Measurements from ENCODE around the gene DNASE1L3.

Gene DNASE1L3

DNA sequence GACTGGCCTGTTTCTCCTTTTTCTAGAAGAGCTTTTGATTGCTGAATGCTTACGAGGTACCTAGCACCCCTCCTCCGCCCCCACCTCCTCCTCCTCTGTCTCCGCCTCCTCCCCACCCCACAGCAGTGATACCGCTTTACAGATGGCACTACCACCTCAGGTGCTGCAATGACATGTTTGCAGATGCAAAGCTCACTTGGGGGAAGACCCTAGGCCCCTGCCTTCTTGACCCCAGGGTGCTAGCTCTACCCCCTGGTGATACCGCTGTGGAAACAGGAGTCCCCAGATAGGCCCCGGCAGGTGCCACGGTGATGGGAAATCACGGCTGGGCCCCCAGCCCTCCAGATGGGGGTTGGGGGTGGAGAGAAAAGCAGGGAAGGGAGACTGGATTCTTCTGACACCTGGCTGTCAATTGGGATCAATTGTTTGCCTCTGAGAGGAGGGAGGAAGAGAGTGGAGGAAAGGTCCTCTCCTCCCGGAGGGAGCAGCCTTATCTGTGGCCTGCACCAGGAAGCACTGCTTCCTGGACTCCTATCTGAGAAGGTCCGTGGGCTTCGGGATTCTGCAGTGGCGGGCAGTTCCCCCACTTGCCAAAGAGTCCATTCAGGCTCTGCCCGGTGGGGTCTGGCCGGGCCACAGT lies 37.6 kb downstream of the DNASE1L3 start:
- ChIA-PET POLR2A (no interaction called here), CTCF (interaction anchor here (0.7 to 0.9 kb wide), 2 partner anchors 168 to 173 kb away, joined by 3 read pairs; no protein-coding TSS in a partner anchor)
- TF ChIP-seq FOXK2 (IDR thresholded peaks at IDR 0.05) (no peak), FOXA1 (IDR thresholded peaks at IDR 0.05) (no peak), HDGF (IDR thresholded peaks at IDR 0.05; ENCODE audit: borderline replicate concordance) (no peak), CTBP1 (IDR thresholded peaks at IDR 0.05; ENCODE audit: borderline replicate concordance) (no peak), SP1 (IDR thresholded peaks at IDR 0.05) (no peak), FOXM1 (IDR thresholded peaks at IDR 0.05; ENCODE audit: borderline replicate concordance) (no peak), BHLHE40 (IDR thresholded peaks at IDR 0.05; ENCODE audit: borderline replicate concordance) (no peak), LEF1 (IDR thresholded peaks at IDR 0.05; ENCODE audit: borderline replicate concordance) (no peak), ELF4 (IDR thresholded peaks at IDR 0.05) (no peak), NFRKB (IDR thresholded peaks at IDR 0.05) (no peak), TARDBP (IDR thresholded peaks at IDR 0.05) (no peak), ARNT (IDR thresholded peaks at IDR 0.05) (no peak), SUZ12 (IDR thresholded peaks at IDR 0.05) (no peak), L3MBTL2 (conservative IDR thresholded peaks at IDR 0.05) (no peak), ZNF384 (IDR thresholded peaks at IDR 0.05) (no peak)
- TF ChIP-seq, protein P1, sequence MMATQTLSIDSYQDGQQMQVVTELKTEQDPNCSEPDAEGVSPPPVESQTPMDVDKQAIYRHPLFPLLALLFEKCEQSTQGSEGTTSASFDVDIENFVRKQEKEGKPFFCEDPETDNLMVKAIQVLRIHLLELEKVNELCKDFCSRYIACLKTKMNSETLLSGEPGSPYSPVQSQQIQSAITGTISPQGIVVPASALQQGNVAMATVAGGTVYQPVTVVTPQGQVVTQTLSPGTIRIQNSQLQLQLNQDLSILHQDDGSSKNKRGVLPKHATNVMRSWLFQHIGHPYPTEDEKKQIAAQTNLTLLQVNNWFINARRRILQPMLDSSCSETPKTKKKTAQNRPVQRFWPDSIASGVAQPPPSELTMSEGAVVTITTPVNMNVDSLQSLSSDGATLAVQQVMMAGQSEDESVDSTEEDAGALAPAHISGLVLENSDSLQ (IDR thresholded peaks at IDR 0.05) = no peak
- DNase-seq (ENCODE audit: extremely low spot score) = no peak

- TF ChIP-seq HDGF (IDR thresholded peaks at IDR 0.05; ENCODE audit: borderline replicate concordance) (no peak), SUZ12 (IDR thresholded peaks at IDR 0.05) (no peak), ZNF384 (IDR thresholded peaks at IDR 0.05) (no peak), CTBP1 (IDR thresholded peaks at IDR 0.05; ENCODE audit: borderline replicate concordance) (no peak), FOXK2 (IDR thresholded peaks at IDR 0.05) (no peak), ELF4 (IDR thresholded peaks at IDR 0.05) (no peak), FOXM1 (IDR thresholded peaks at IDR 0.05; ENCODE audit: borderline replicate concordance) (no peak), L3MBTL2 (conservative IDR thresholded peaks at IDR 0.05) (no peak), NFRKB (IDR thresholded peaks at IDR 0.05) (no peak), LEF1 (IDR thresholded peaks at IDR 0.05; ENCODE audit: borderline replicate concordance) (no peak), TARDBP (IDR thresholded peaks at IDR 0.05) (no peak), SP1 (IDR thresholded peaks at IDR 0.05) (no peak), FOXA1 (IDR thresholded peaks at IDR 0.05) (no peak)
- TF ChIP-seq, protein P1 (IDR thresholded peaks at IDR 0.05) = no peak
- ChIA-PET POLR2A (no interaction called here), CTCF (no interaction called here)
- no peak for DNase-seq (ENCODE audit: extremely low spot score)
Observed at GRCh38 chr3:58171126-58171525, 39.6 kb downstream of the DNASE1L3 start.

DNA sequence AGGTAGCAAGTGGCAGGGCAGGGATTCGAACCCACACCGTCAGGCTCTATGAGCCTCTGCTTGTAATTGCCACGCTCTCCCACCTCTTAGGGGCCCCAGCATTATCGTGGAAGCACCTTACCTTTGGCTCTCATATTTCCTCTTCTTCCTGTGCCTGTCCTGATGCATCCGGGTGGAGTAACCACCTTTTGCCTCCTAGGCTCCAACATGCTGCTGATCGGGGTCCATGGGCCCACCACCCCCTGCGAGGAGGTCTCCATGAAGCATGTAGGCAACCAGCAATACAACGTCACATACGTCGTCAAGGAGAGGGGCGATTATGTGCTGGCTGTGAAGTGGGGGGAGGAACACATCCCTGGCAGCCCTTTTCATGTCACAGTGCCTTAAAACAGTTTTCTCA lies 40.4 kb downstream of the DNASE1L3 start:
- ChIA-PET CTCF (no interaction called here), POLR2A (no interaction called here)
- TF ChIP-seq L3MBTL2 (conservative IDR thresholded peaks at IDR 0.05) (no peak), FOXK2 (IDR thresholded peaks at IDR 0.05) (no peak), FOXM1 (IDR thresholded peaks at IDR 0.05; ENCODE audit: borderline replicate concordance) (no peak), FOXA1 (IDR thresholded peaks at IDR 0.05) (no peak), SP1 (IDR thresholded peaks at IDR 0.05) (no peak), ARNT (IDR thresholded peaks at IDR 0.05) (no peak), BHLHE40 (IDR thresholded peaks at IDR 0.05; ENCODE audit: borderline replicate concordance) (no peak), HDGF (IDR thresholded peaks at IDR 0.05; ENCODE audit: borderline replicate concordance) (no peak), TARDBP (IDR thresholded peaks at IDR 0.05) (no peak), SUZ12 (IDR thresholded peaks at IDR 0.05) (no peak), ZNF384 (IDR thresholded peaks at IDR 0.05) (no peak), LEF1 (IDR thresholded peaks at IDR 0.05; ENCODE audit: borderline replicate concordance) (no peak), NFRKB (IDR thresholded peaks at IDR 0.05) (no peak)
- TF ChIP-seq, protein P1 (IDR thresholded peaks at IDR 0.05) = no peak
- DNase-seq (ENCODE audit: extremely low spot score) = no peak

DNA sequence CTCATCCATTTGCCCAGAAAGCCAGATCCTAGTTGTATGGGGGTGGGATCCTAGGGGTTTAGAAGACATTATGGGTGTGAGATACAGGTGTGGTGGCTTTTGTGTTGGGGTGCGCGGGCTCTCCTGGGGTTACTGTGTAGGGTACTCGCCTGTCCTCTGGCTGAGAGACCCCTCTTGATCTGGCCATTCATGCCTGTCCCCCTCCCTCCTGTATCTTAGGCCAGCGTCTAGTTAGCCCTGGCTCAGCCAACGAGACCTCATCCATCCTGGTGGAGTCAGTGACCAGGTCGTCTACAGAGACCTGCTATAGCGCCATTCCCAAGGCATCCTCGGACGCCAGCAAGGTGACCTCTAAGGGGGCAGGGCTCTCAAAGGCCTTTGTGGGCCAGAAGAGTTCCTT lies 41.4 kb downstream of the DNASE1L3 start:
- ChIA-PET CTCF (no interaction called here), POLR2A (no interaction called here)
- DNase-seq (ENCODE audit: extremely low spot score) = no peak
- TF ChIP-seq SP1 (IDR thresholded peaks at IDR 0.05) (no peak), FOXA1 (IDR thresholded peaks at IDR 0.05) (no peak), BHLHE40 (IDR thresholded peaks at IDR 0.05; ENCODE audit: borderline replicate concordance) (no peak), NFRKB (IDR thresholded peaks at IDR 0.05) (no peak), SUZ12 (IDR thresholded peaks at IDR 0.05) (no peak), HDGF (IDR thresholded peaks at IDR 0.05; ENCODE audit: borderline replicate concordance) (no peak), ELF4 (IDR thresholded peaks at IDR 0.05) (no peak)

- TF ChIP-seq SUZ12 (IDR thresholded peaks at IDR 0.05) = no peak
- no peak for TF ChIP-seq FOXK2 (IDR thresholded peaks at IDR 0.05)
- no peak for TF ChIP-seq BHLHE40 (IDR thresholded peaks at IDR 0.05; ENCODE audit: borderline replicate concordance)
- TF ChIP-seq ZNF384 (IDR thresholded peaks at IDR 0.05) = no peak
- no peak for TF ChIP-seq HDGF (IDR thresholded peaks at IDR 0.05; ENCODE audit: borderline replicate concordance)
- TF ChIP-seq NFRKB (IDR thresholded peaks at IDR 0.05) = no peak
- TF ChIP-seq TARDBP (IDR thresholded peaks at IDR 0.05) = no peak
- TF ChIP-seq FOXM1 (IDR thresholded peaks at IDR 0.05; ENCODE audit: borderline replicate concordance) = no peak
- TF ChIP-seq ELF4 (IDR thresholded peaks at IDR 0.05) = no peak
- TF ChIP-seq, protein P1 (IDR thresholded peaks at IDR 0.05) = no peak
- no peak for TF ChIP-seq LEF1 (IDR thresholded peaks at IDR 0.05; ENCODE audit: borderline replicate concordance)
- TF ChIP-seq CTBP1 (IDR thresholded peaks at IDR 0.05; ENCODE audit: borderline replicate concordance) = no peak
- TF ChIP-seq ARNT (IDR thresholded peaks at IDR 0.05) = no peak
- no peak for TF ChIP-seq SP1 (IDR thresholded peaks at IDR 0.05)
- TF ChIP-seq L3MBTL2 (conservative IDR thresholded peaks at IDR 0.05) = no peak
- TF ChIP-seq FOXA1 (IDR thresholded peaks at IDR 0.05) = no peak
- DNase-seq (ENCODE audit: extremely low spot score) = no peak
- ChIA-PET CTCF (no interaction called here), POLR2A (no interaction called here)
Observed at GRCh38 chr3:58168498-58168897, 42.3 kb downstream of the DNASE1L3 start.
